ENCODE results near the gene ZNF584. TPM values are rescaled to one million over a fixed set of nuclear protein-coding genes. Genes with fewer than 3 reads are reported as not detected.
A peak's percentile ranks its signal among the peaks of the same experiment; 100 is the strongest.

Gene ZNF584
- total RNA-seq, 1 donor from 2014 or later, result 16.7 TPM

DNA sequence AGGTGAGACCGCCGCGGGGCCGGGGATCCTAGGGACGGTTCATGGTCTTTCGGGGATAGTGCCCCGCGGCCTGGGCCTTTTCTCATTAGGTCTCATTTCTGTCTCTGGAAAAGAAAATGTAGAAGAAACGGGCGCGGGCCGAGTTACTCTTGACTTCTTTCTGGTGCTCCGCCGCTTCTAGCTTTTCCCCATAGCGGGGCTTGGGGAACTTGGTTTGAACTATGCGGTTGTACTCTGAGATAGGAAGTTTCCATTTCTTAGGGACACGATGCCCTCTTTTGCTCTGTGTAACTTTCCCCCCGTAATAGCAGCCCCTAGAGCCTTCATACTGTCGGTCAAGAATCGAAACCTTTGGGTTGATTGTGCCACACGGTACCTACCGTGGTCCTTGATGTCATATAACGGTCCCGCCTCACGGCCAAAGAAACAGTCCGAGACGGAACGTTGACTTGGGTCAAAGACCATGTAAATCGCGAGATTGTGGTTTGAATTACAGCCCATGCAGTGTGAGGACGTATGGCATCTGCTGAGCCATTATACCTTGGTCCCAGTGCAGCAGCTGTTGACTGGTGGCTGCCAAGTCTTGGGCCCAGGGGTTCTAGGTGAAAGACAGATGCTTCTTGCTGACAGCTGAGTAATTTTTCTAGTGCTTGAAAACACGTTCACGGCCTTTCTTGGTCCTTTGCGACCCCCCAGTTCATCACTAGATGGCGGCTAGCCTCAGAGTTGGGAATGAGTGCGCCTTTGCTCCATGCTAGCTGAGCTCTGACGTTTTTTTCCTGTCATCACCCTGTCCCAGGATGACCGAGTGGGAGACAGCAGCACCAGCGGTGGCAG lies 20.9 kb upstream of the ZNF584 start:
- intact Hi-C loops (cut with DNase I), result no loop called here
- peak in 1 of 2 donors; percentile 85 for DNase-seq (ENCODE audit: extremely low spot score in 2 of 2)

DNA sequence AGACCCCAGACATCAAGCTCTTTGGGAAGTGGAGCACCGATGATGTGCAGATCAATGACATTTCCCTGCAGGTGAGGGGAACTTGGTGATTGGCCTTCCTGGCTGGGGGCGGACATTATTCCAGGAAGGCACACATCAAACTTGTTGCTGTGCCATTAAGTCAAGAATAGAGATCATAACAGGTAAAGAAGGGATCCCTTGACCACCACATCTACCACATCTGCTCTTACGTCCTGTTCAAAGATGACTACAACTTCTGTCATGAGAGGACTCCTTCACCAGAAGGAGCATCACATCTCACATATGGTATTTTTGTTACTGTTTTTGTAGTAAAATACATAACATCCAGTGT lies 20.3 kb upstream of the ZNF584 start:
- intact Hi-C loops (cut with DNase I), result no loop called here

More for the DNA sequence above, 20.9 kb upstream of the ZNF584 start:
- H3K27ac ChIP-seq, result peak overlapping the region; percentile 89
- H3K27me3 ChIP-seq, result no peaks in the 10 kb centered on the region
- H3K4me3 ChIP-seq, result peak overlapping the region; percentile 76 to 91
- no peaks in the 10 kb centered on the region for H3K9me3 ChIP-seq
- TF ChIP-seq, protein P1, sequence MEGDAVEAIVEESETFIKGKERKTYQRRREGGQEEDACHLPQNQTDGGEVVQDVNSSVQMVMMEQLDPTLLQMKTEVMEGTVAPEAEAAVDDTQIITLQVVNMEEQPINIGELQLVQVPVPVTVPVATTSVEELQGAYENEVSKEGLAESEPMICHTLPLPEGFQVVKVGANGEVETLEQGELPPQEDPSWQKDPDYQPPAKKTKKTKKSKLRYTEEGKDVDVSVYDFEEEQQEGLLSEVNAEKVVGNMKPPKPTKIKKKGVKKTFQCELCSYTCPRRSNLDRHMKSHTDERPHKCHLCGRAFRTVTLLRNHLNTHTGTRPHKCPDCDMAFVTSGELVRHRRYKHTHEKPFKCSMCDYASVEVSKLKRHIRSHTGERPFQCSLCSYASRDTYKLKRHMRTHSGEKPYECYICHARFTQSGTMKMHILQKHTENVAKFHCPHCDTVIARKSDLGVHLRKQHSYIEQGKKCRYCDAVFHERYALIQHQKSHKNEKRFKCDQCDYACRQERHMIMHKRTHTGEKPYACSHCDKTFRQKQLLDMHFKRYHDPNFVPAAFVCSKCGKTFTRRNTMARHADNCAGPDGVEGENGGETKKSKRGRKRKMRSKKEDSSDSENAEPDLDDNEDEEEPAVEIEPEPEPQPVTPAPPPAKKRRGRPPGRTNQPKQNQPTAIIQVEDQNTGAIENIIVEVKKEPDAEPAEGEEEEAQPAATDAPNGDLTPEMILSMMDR (IDR thresholded peaks at IDR 0.05), result no peak
- no peak for TF ChIP-seq POLR2A (IDR thresholded peaks at IDR 0.05)
- no peak for TF ChIP-seq POLR2AphosphoS5 (IDR thresholded peaks at IDR 0.05; ENCODE audit: insufficient read depth in 1 of 2, low read depth in 1 of 2)
- peaks cover 0 to 34% of the 10 kb centered on the region in 2 donors for H3K36me3 ChIP-seq
- peaks cover 41% of the 10 kb centered on the region for H3K4me1 ChIP-seq

DNA sequence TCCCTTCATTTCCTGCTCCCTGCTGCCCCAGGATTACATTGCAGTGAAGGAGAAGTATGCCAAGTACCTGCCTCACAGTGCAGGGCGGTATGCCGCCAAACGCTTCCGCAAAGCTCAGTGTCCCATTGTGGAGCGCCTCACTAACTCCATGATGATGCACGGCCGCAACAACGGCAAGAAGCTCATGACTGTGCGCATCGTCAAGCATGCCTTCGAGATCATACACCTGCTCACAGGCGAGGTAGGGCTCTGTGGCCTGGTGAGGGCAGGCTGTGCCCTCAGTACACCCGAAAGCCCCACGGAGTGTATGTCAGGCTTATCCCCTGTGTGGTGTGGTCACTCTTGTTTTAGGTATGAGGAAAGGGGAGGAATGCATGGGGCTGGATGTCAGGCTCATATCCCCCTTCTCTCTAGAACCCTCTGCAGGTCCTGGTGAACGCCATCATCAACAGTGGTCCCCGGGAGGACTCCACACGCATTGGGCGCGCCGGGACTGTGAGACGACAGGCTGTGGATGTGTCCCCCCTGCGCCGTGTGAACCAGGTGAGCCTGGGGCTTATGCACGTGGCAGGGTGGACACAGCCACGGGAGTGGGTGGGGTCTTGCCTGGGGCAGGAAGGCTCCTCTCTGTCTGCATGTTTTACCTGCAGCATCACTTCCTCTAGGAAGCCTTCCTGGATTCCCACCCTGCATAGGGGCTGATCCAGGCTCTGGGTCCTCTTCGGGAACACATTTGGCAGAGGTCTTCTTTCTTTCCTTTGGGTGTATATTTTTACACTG lies 15.3 kb upstream of the ZNF584 start:
- Histone ChIP-seq H3K27me3 (no peaks in the 10 kb centered on the region), H3K4me1 (peaks cover 33% of the 10 kb centered on the region), H3K27ac (no peak overlapping the region), H3K36me3 (peaks cover 3 to 58% of the 10 kb centered on the region in 2 donors), H3K4me3 (no peak overlapping the region), H3K9me3 (no peaks in the 10 kb centered on the region)
- DNase-seq (ENCODE audit: extremely low spot score in 2 of 2), result no peak
- intact Hi-C loops (cut with DNase I), result no loop called here
- no peak for TF ChIP-seq POLR2AphosphoS5 (IDR thresholded peaks at IDR 0.05; ENCODE audit: insufficient read depth in 1 of 2, low read depth in 1 of 2)
- TF ChIP-seq, protein P1 (IDR thresholded peaks at IDR 0.05), result no peak
- no peak for TF ChIP-seq POLR2A (IDR thresholded peaks at IDR 0.05)

More for the DNA sequence above, 20.3 kb upstream of the ZNF584 start:
- no peak for DNase-seq (ENCODE audit: extremely low spot score in 2 of 2)
- H3K36me3 ChIP-seq, result peaks cover 0 to 40% of the 10 kb centered on the region in 2 donors
- H3K9me3 ChIP-seq, result no peaks in the 10 kb centered on the region
- peak overlapping the region; percentile 89 for H3K27ac ChIP-seq
- peak overlapping the region; percentile 76 to 91 for H3K4me3 ChIP-seq
- TF ChIP-seq POLR2A (IDR thresholded peaks at IDR 0.05) (no peak), POLR2AphosphoS5 (IDR thresholded peaks at IDR 0.05; ENCODE audit: insufficient read depth in 1 of 2, low read depth in 1 of 2) (no peak)
- TF ChIP-seq, protein P1 (IDR thresholded peaks at IDR 0.05), result no peak
- H3K4me1 ChIP-seq, result peaks cover 41% of the 10 kb centered on the region
- no peaks in the 10 kb centered on the region for H3K27me3 ChIP-seq

DNA sequence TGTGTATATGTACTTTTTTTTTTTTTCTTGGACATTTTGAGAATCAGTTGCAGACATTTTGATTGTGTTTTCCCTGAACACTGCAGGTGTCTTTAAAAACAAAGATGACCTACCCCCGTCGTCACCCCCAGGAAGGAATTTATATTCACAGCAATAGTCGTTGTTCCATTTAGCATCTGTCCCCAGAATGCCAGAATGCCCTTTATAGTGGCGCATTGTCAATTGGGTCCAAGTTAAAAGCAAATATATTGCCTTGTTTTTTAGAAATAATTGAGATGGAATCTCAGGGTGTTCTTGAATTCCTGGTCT lies 14.8 kb upstream of the ZNF584 start:
- Histone ChIP-seq H3K4me3 (no peak overlapping the region), H3K36me3 (peaks cover 3 to 53% of the 10 kb centered on the region in 2 donors), H3K27me3 (no peaks in the 10 kb centered on the region), H3K27ac (no peak overlapping the region), H3K9me3 (no peaks in the 10 kb centered on the region), H3K4me1 (peaks cover 27% of the 10 kb centered on the region)
- TF ChIP-seq POLR2AphosphoS5 (IDR thresholded peaks at IDR 0.05; ENCODE audit: insufficient read depth in 1 of 2, low read depth in 1 of 2), result no peak
- TF ChIP-seq, protein P1 (IDR thresholded peaks at IDR 0.05), result no peak
- TF ChIP-seq POLR2A (IDR thresholded peaks at IDR 0.05), result no peak
- intact Hi-C loops (cut with DNase I), result no loop called here
- no peak for DNase-seq (ENCODE audit: extremely low spot score in 2 of 2)

Measured in vagina (tissue), 2 donors.